CD14-positive monocyte (primary cell): ENCODE measurements around the gene COL25A1. TPM values are rescaled to one million over a fixed set of nuclear protein-coding genes. Genes with fewer than 3 reads are reported as not detected.
A peak's percentile ranks its signal among the peaks of the same experiment; 100 is the strongest.

ENCODE experiments used
- DNase-seq, 3 donors: peaks; one replicate each; pipeline ENCODE4 v3.0.0-alpha.2; 2011 to 2022
- H2AFZ ChIP-seq: 2 replicates; pipeline ENCODE4 v1.6.0; 2012; ENCODE audit warnings: mild to moderate bottlenecking, low read depth, low read length, inconsistent platforms; ENCODE audit not compliant: insufficient read depth, poor library complexity, severe bottlenecking
- H3K27ac ChIP-seq, 2 donors: 1 replicate in 1 of 2; 2 replicates in 1 of 2; pipeline ENCODE4 v1.5.1; 2012 to 2013; ENCODE audit warnings: low read length in 2 of 2, control low read depth in 1 of 2, inconsistent platforms in 1 of 2, low read depth in 1 of 2, mild to moderate bottlenecking in 1 of 2
- H3K27me3 ChIP-seq, 2 donors: one replicate each; pipeline versions ENCODE4 v1.6.0 to v1.6.1; 2011 to 2013; ENCODE audit warnings: low read length in 2 of 2; ENCODE audit not compliant: control insufficient read depth in 2 of 2, insufficient read depth in 2 of 2
- H3K36me3 ChIP-seq, 2 donors: replicated peaks in 1 of 2; 1 replicate in 1 of 2; 2 replicates in 1 of 2; pipeline versions ENCODE4 v1.5.1 to v1.6.1; 2012 to 2013; ENCODE audit warnings: low read length in 2 of 2, control low read depth in 1 of 2, inconsistent platforms in 1 of 2, mild to moderate bottlenecking in 1 of 2; ENCODE audit not compliant: insufficient read depth in 2 of 2, control insufficient read depth in 1 of 2
- H3K4me1 ChIP-seq, 2 donors: 1 replicate in 1 of 2; 2 replicates in 1 of 2; pipeline versions ENCODE4 v1.5.1 to v1.6.1; 2012 to 2013; ENCODE audit warnings: low read length in 2 of 2, control low read depth in 1 of 2, inconsistent platforms in 1 of 2, mild to moderate bottlenecking in 1 of 2, moderate library complexity in 1 of 2; ENCODE audit not compliant: insufficient read depth in 2 of 2, control insufficient read depth in 1 of 2
- H3K4me2 ChIP-seq: replicated peaks from 2 replicates; pipeline ENCODE3; 2012; ENCODE audit warnings: low read length, moderate library complexity, mild to moderate bottlenecking; ENCODE audit not compliant: poor library complexity, severe bottlenecking; ENCODE audit errors: extremely low read depth
- H3K4me3 ChIP-seq, 3 experiments: fragments of 200-600 bp in 1 of 3; sonication (generic) in 1 of 3; replicated peaks in 1 of 3; 1 replicate in 2 of 3; 2 replicates in 1 of 3; pipeline ENCODE4 v1.5.1; 2011 to 2013; ENCODE audit warnings: low read length in 3 of 3, mild to moderate bottlenecking in 3 of 3, control low read depth in 2 of 3, low read depth in 2 of 3, inconsistent platforms in 1 of 3, moderate library complexity in 1 of 3
- H3K79me2 ChIP-seq: 2 replicates; pipeline ENCODE4 v1.6.0; 2012; ENCODE audit warnings: mild to moderate bottlenecking, control low read depth, inconsistent platforms, low read length, moderate library complexity; ENCODE audit not compliant: insufficient read depth
- H3K9ac ChIP-seq: 2 replicates; pipeline ENCODE4 v1.6.0; 2017; ENCODE audit warnings: low read length, mild to moderate bottlenecking; ENCODE audit not compliant: insufficient read depth, poor library complexity, severe bottlenecking
- H3K9me3 ChIP-seq, 2 donors: replicated peaks in 1 of 2; 1 replicate in 1 of 2; 2 replicates in 1 of 2; pipeline versions ENCODE4 v1.5.1 to v1.6.1; 2012 to 2013; ENCODE audit warnings: low read length in 2 of 2, control low read depth in 1 of 2; ENCODE audit not compliant: control insufficient read depth in 1 of 2, insufficient read depth in 1 of 2
- H4K20me1 ChIP-seq: 2 replicates; pipeline ENCODE4 v1.6.0; 2012; ENCODE audit warnings: mild to moderate bottlenecking, low read length, control low read depth, moderate library complexity; ENCODE audit not compliant: insufficient read depth
- H3K27ac Mint-ChIP-seq, 7 donors: one replicate each; pipeline ENCODE4 v1.8.0; 2020; ENCODE audit warnings: mild to moderate bottlenecking in 7 of 7, mixed read lengths in 7 of 7, moderate library complexity in 6 of 7, inconsistent platforms in 2 of 7
- H3K27me3 Mint-ChIP-seq, 3 donors: one replicate each; pipeline ENCODE4 v1.8.0; 2021 to 2022; ENCODE audit warnings: low read depth in 3 of 3, mild to moderate bottlenecking in 3 of 3, mixed read lengths in 3 of 3, moderate library complexity in 3 of 3, inconsistent platforms in 1 of 3
- H3K36me3 Mint-ChIP-seq, 2 donors: one replicate each; pipeline ENCODE4 v1.8.0; 2020; ENCODE audit warnings: mixed read lengths in 2 of 2, inconsistent platforms in 1 of 2, mild to moderate bottlenecking in 1 of 2
- H3K4me1 Mint-ChIP-seq: one replicate; pipeline ENCODE4 v1.8.0; 2020; ENCODE audit warnings: mild to moderate bottlenecking, mixed read lengths
- H3K4me3 Mint-ChIP-seq, 2 donors: one replicate each; pipeline ENCODE4 v1.8.0; 2020; ENCODE audit warnings: mild to moderate bottlenecking in 2 of 2, mixed read lengths in 2 of 2, moderate library complexity in 1 of 2
- H3K9me3 Mint-ChIP-seq, 7 donors: one replicate each; pipeline ENCODE4 v1.8.0; 2020 to 2022; ENCODE audit warnings: mixed read lengths in 7 of 7, mild to moderate bottlenecking in 6 of 7, moderate library complexity in 6 of 7, inconsistent platforms in 2 of 7
- WGBS: methylation state at CpG from one replicate; pipeline ENCODE4 v1.1.5; 2013; ENCODE audit warnings: missing lambda C conversion rate; ENCODE audit not compliant: insufficient coverage; 5-methylcytosine and 5-hydroxymethylcytosine counted together
- intact Hi-C, 2 donors: fragments of 100-400 bp; cut with micrococcal nuclease; formaldehyde crosslinking; loops; one replicate each; pipeline versions ENCODE4 v1.15.0 to v1.15.1; 2023
- polyA plus RNA-seq, 3 donors: library from polyadenylated mRNA; depleted of rRNA in 1 of 3; unstranded in 2 of 3; stranded (reverse) in 1 of 3; fragments of 300-500 nt in 2 of 3; fragments of >200 nt in 1 of 3; fragmentation: Illumina TruSeq in 2 of 3; gene quantifications; 1 replicate in 2 of 3; 2 replicates in 1 of 3; pipeline ENCODE4 v1.2.3, GENCODE V29; 2012 to 2021
- TF ChIP-seq, protein P1 (sequence below): fragments of 200-600 bp; IDR thresholded peaks from one replicate; pipeline ENCODE4 v1.8.0; 2022; ENCODE audit warnings: antibody characterized with exemption, mild to moderate bottlenecking

The COL25A1 gene
- polyA plus RNA-seq, 3 donors, result not detected

- peaks cover 0 to 5% of the 10 kb centered on the region in 2 donors for H3K27me3 ChIP-seq
- no peak overlapping the region for H3K27ac ChIP-seq
- no peak overlapping the region for H3K4me3 Mint-ChIP-seq
- peaks cover 0 to 12% (median 2%) of the 10 kb centered on the region in 3 donors for H3K27me3 Mint-ChIP-seq
- no peaks in the 10 kb centered on the region for H3K9me3 Mint-ChIP-seq
- no peaks in the 10 kb centered on the region for H3K36me3 Mint-ChIP-seq
- no peak overlapping the region for H3K4me2 ChIP-seq
- no peaks in the 10 kb centered on the region for H3K79me2 ChIP-seq
- H3K9ac ChIP-seq, result no peak overlapping the region
- no peak overlapping the region for H3K27ac Mint-ChIP-seq
- DNase-seq, result no peak
- H3K4me1 ChIP-seq, result no peaks in the 10 kb centered on the region
- no peak overlapping the region for H3K4me3 ChIP-seq
- H4K20me1 ChIP-seq, result no peaks in the 10 kb centered on the region
- TF ChIP-seq, protein P1, sequence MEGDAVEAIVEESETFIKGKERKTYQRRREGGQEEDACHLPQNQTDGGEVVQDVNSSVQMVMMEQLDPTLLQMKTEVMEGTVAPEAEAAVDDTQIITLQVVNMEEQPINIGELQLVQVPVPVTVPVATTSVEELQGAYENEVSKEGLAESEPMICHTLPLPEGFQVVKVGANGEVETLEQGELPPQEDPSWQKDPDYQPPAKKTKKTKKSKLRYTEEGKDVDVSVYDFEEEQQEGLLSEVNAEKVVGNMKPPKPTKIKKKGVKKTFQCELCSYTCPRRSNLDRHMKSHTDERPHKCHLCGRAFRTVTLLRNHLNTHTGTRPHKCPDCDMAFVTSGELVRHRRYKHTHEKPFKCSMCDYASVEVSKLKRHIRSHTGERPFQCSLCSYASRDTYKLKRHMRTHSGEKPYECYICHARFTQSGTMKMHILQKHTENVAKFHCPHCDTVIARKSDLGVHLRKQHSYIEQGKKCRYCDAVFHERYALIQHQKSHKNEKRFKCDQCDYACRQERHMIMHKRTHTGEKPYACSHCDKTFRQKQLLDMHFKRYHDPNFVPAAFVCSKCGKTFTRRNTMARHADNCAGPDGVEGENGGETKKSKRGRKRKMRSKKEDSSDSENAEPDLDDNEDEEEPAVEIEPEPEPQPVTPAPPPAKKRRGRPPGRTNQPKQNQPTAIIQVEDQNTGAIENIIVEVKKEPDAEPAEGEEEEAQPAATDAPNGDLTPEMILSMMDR, result peak; percentile 30
- H2AFZ ChIP-seq, result no peak overlapping the region
- H3K4me1 Mint-ChIP-seq, result no peaks in the 10 kb centered on the region
- intact Hi-C loops, result no loop called here
- WGBS, result no CpG with 5 or more reads among the region's 3 CpGs
- no peaks in the 10 kb centered on the region for H3K36me3 ChIP-seq
- H3K9me3 ChIP-seq, result no peaks in the 10 kb centered on the region
These were observed 467.5 kb downstream of the COL25A1 start for GRCh38 chr4:108834835-108835384.

DNA sequence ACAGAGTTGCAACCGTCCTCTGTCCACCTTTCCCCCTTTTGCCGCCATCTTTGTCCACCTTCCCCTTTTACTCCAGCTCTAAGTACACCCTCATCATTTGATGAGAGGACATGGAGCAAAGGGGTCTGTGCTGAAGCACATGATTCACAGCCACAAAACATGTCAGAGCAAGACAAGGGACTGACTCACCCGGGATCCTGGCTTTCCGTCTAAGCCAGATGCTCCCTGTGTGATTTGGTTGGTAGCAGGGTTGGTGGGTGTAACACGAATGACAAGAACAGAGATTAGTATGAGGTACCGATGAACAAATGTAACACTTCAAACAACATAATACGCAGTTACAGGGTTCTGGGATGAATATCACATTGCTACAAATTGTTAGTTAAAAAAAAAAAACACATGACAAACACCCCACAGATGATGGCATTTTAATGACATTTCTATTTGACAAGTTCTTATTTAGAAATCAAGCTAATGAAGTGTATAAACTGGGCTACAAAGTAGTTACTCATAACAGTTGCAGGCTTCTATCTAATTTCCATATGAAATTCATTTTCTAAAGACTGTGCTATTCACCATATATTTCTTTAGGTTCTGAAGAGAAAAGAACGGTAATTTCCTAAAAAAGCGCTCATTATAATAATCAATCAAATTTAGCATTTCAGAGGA, 468.2 kb downstream of the COL25A1 start:
- Histone ChIP-seq H3K9ac (no peak overlapping the region), H3K4me2 (no peak overlapping the region), H3K9me3 (no peaks in the 10 kb centered on the region), H3K4me1 (no peaks in the 10 kb centered on the region), H3K27ac (no peak overlapping the region), H3K79me2 (no peaks in the 10 kb centered on the region), H3K36me3 (no peaks in the 10 kb centered on the region), H4K20me1 (no peaks in the 10 kb centered on the region), H2AFZ (no peak overlapping the region), H3K4me3 (no peak overlapping the region), H3K27me3 (peaks cover 0 to 5% of the 10 kb centered on the region in 2 donors)
- TF ChIP-seq, protein P1, result no peak
- no peaks in the 10 kb centered on the region for H3K36me3 Mint-ChIP-seq
- intact Hi-C loops, result no loop called here
- no peaks in the 10 kb centered on the region for H3K9me3 Mint-ChIP-seq
- H3K27ac Mint-ChIP-seq, result no peak overlapping the region
- H3K4me3 Mint-ChIP-seq, result no peak overlapping the region
- WGBS, result 94% methylated on average over 3 of the region's 9 CpGs
- H3K27me3 Mint-ChIP-seq, result peaks cover 0 to 10% (median 2%) of the 10 kb centered on the region in 3 donors
- H3K4me1 Mint-ChIP-seq, result no peaks in the 10 kb centered on the region
- DNase-seq, result no peak
